ENCODE measurements around the gene TENT4B.
"Not testable (repeated sequence)": the region's sequence is repeated elsewhere in the genome, so short reads cannot be mapped to it uniquely, and the experiment has no call there.

Gene TENT4B

GRCh38 chr16:50154420-50154950 lies 1.4 kb downstream of the TENT4B start:
- DNase-seq (ENCODE audit: low spot score): no peak

- DNase-seq (ENCODE audit: low spot score): no peak
Measured at GRCh38 chr16:50155925-50156324, 2.8 kb downstream of the TENT4B start.

GRCh38 chr16:50156590-50156989 lies 3.5 kb downstream of the TENT4B start:
- DNase-seq (ENCODE audit: low spot score): no peak

GRCh38 chr16:50160495-50161164 lies 7.5 kb downstream of the TENT4B start:
- DNase-seq (ENCODE audit: low spot score): no peak

GRCh38 chr16:50161950-50162349 lies 8.8 kb downstream of the TENT4B start:
- DNase-seq (ENCODE audit: low spot score): no peak

- no peak for DNase-seq (ENCODE audit: low spot score)
Measured at GRCh38 chr16:50165473-50165872, 12.4 kb downstream of the TENT4B start.

- DNase-seq (ENCODE audit: low spot score): no peak
Measured at GRCh38 chr16:50166511-50167500, 13.7 kb downstream of the TENT4B start.

- no peak for DNase-seq (ENCODE audit: low spot score)
Measured at GRCh38 chr16:50167556-50167955, 14.4 kb downstream of the TENT4B start.

- no peak for DNase-seq (ENCODE audit: low spot score)
Measured at GRCh38 chr16:50169555-50170096, 16.5 kb downstream of the TENT4B start.

- not testable (repeated sequence) for DNase-seq (ENCODE audit: low spot score)
Measured at GRCh38 chr16:50171773-50172172, 18.7 kb downstream of the TENT4B start.

- DNase-seq (ENCODE audit: low spot score): no peak
Measured at GRCh38 chr16:50172195-50172922, 19.3 kb downstream of the TENT4B start.

- DNase-seq (ENCODE audit: low spot score): no peak
Measured at GRCh38 chr16:50173316-50173715, 20.2 kb downstream of the TENT4B start.

- no peak for DNase-seq (ENCODE audit: low spot score)
Measured at GRCh38 chr16:50178491-50178941, 25.4 kb downstream of the TENT4B start.

GRCh38 chr16:50182441-50182840 lies 29.3 kb downstream of the TENT4B start:
- no peak for DNase-seq (ENCODE audit: low spot score)

GRCh38 chr16:50183316-50183715 lies 30.2 kb downstream of the TENT4B start:
- DNase-seq (ENCODE audit: low spot score): no peak

- DNase-seq (ENCODE audit: low spot score): no peak
Measured at GRCh38 chr16:50185005-50185505, 31.9 kb downstream of the TENT4B start.

GRCh38 chr16:50188619-50189136 lies 35.6 kb downstream of the TENT4B start:
- DNase-seq (ENCODE audit: low spot score): no peak

GRCh38 chr16:50190292-50190691 lies 37.2 kb downstream of the TENT4B start:
- no peak for DNase-seq (ENCODE audit: low spot score)

GRCh38 chr16:50192386-50193050 lies 39.4 kb downstream of the TENT4B start:
- no peak for DNase-seq (ENCODE audit: low spot score)

- no peak for DNase-seq (ENCODE audit: low spot score)
Measured at GRCh38 chr16:50193594-50193993, 40.5 kb downstream of the TENT4B start.

- no peak for DNase-seq (ENCODE audit: low spot score)
Measured at GRCh38 chr16:50195276-50195675, 42.2 kb downstream of the TENT4B start.

Measured in D341Med (cell line).